ENCODE measurements around the gene PARD3.

PARD3 gene

DNA sequence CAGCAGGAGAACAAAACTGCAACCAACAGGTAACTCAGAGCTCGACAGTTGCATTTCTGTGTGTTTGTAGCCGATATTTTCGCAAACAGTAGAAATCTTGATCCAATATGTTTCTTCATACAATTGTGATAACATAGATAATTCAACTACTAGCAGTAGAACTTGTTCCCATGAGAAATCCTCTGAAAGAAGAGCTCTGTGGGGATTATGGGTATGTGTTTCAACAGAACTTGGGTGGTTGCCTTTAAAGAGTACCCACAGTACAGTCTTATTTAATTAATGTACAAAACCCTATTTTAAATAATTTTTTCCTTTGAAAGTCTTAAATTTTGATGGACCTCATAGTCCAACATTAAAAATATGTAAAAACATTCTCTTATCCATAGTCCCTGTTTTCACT lies 266.1 kb downstream of the PARD3 start:
- Histone ChIP-seq H4K12ac (ENCODE audit: low read depth, low read length) (no peak overlapping the region), H3K79me2 (ENCODE audit: control insufficient read depth, insufficient read depth, low read length, poor library complexity) (peaks cover 1% of the 10 kb centered on the region), H3K4ac (ENCODE audit: low read depth, low read length) (no peak overlapping the region), H3K9ac (ENCODE audit: low read length) (no peak overlapping the region), H4K91ac (ENCODE audit: low read depth, low read length) (no peak overlapping the region), H3K27me3 (ENCODE audit: insufficient read depth, low read length) (no peaks in the 10 kb centered on the region), H3K14ac (ENCODE audit: low read length) (no peak overlapping the region), H3K4me2 (ENCODE audit: low read length) (no peak overlapping the region), H3K4me1 (ENCODE audit: control insufficient read depth in 1 of 2, insufficient read depth in 2 of 2, low read length in 2 of 2) (no peaks in the 10 kb centered on the region), H2BK12ac (ENCODE audit: low read length) (no peak overlapping the region), H3K79me1 (ENCODE audit: low read length) (no peaks in the 10 kb centered on the region), H3K27ac (ENCODE audit: low read depth, low read length) (no peak overlapping the region), H3K9me3 (ENCODE audit: insufficient read depth, low read depth, low read length) (no peaks in the 10 kb centered on the region), H2AFZ (ENCODE audit: insufficient read depth, low read length, poor library complexity) (no peak overlapping the region), H3K23ac (ENCODE audit: low read length) (no peak overlapping the region), H3K36me3 (ENCODE audit: control insufficient read depth in 1 of 2, insufficient read depth in 2 of 2, low read length in 2 of 2) (no peaks in the 10 kb centered on the region), H4K8ac (ENCODE audit: low read depth, low read length) (no peak overlapping the region), H2AK5ac (ENCODE audit: low read length) (no peak overlapping the region), H2BK5ac (ENCODE audit: low read depth, low read length, poor library complexity) (no peak overlapping the region), H3K4me3 (ENCODE audit: low read depth, low read length) (no peak overlapping the region), H2BK120ac (ENCODE audit: insufficient read depth, low read length, poor library complexity) (no peak overlapping the region), H3K18ac (ENCODE audit: low read length) (no peak overlapping the region)
- no peak for DNase-seq
- WGBS (ENCODE audit: extremely low coverage, insufficient coverage, insufficient read length): no CpG with 5 or more reads among the region's 3 CpGs

- no CpG with 5 or more reads among the region's 4 CpGs for WGBS (ENCODE audit: extremely low coverage, insufficient coverage, insufficient read length)
- H3K27ac ChIP-seq (ENCODE audit: low read depth, low read length): no peak overlapping the region
- H3K9ac ChIP-seq (ENCODE audit: low read length): no peak overlapping the region
- H4K91ac ChIP-seq (ENCODE audit: low read depth, low read length): no peak overlapping the region
- H3K79me2 ChIP-seq (ENCODE audit: control insufficient read depth, insufficient read depth, low read length, poor library complexity): peaks cover 1% of the 10 kb centered on the region
- DNase-seq: no peak
- no peaks in the 10 kb centered on the region for H3K4me1 ChIP-seq (ENCODE audit: control insufficient read depth in 1 of 2, insufficient read depth in 2 of 2, low read length in 2 of 2)
- no peaks in the 10 kb centered on the region for H3K9me3 ChIP-seq (ENCODE audit: insufficient read depth, low read depth, low read length)
- no peak overlapping the region for H3K4me2 ChIP-seq (ENCODE audit: low read length)
- no peak overlapping the region for H3K18ac ChIP-seq (ENCODE audit: low read length)
- H2BK5ac ChIP-seq (ENCODE audit: low read depth, low read length, poor library complexity): no peak overlapping the region
- H2AFZ ChIP-seq (ENCODE audit: insufficient read depth, low read length, poor library complexity): no peak overlapping the region
- H4K12ac ChIP-seq (ENCODE audit: low read depth, low read length): no peak overlapping the region
- no peak overlapping the region for H2BK120ac ChIP-seq (ENCODE audit: insufficient read depth, low read length, poor library complexity)
- no peak overlapping the region for H2AK5ac ChIP-seq (ENCODE audit: low read length)
- H4K8ac ChIP-seq (ENCODE audit: low read depth, low read length): no peak overlapping the region
- H3K4ac ChIP-seq (ENCODE audit: low read depth, low read length): no peak overlapping the region
- no peak overlapping the region for H3K14ac ChIP-seq (ENCODE audit: low read length)
- H3K36me3 ChIP-seq (ENCODE audit: control insufficient read depth in 1 of 2, insufficient read depth in 2 of 2, low read length in 2 of 2): no peaks in the 10 kb centered on the region
- H3K79me1 ChIP-seq (ENCODE audit: low read length): no peaks in the 10 kb centered on the region
- H3K23ac ChIP-seq (ENCODE audit: low read length): no peak overlapping the region
- no peak overlapping the region for H3K4me3 ChIP-seq (ENCODE audit: low read depth, low read length)
- H3K27me3 ChIP-seq (ENCODE audit: insufficient read depth, low read length): no peaks in the 10 kb centered on the region
- no peak overlapping the region for H2BK12ac ChIP-seq (ENCODE audit: low read length)
Observed at GRCh38 chr10:34548466-34548865, 266.6 kb downstream of the PARD3 start.

- Histone ChIP-seq H4K8ac (ENCODE audit: low read depth, low read length) (no peak overlapping the region), H4K12ac (ENCODE audit: low read depth, low read length) (no peak overlapping the region), H3K4me2 (ENCODE audit: low read length) (no peak overlapping the region), H3K9me3 (ENCODE audit: insufficient read depth, low read depth, low read length) (no peaks in the 10 kb centered on the region), H2AK5ac (ENCODE audit: low read length) (no peak overlapping the region), H2AFZ (ENCODE audit: insufficient read depth, low read length, poor library complexity) (no peak overlapping the region), H3K14ac (ENCODE audit: low read length) (no peak overlapping the region), H3K79me1 (ENCODE audit: low read length) (no peaks in the 10 kb centered on the region), H3K4ac (ENCODE audit: low read depth, low read length) (no peak overlapping the region), H3K4me1 (ENCODE audit: control insufficient read depth in 1 of 2, insufficient read depth in 2 of 2, low read length in 2 of 2) (no peaks in the 10 kb centered on the region), H3K23ac (ENCODE audit: low read length) (no peak overlapping the region), H3K79me2 (ENCODE audit: control insufficient read depth, insufficient read depth, low read length, poor library complexity) (peaks cover 1% of the 10 kb centered on the region), H2BK12ac (ENCODE audit: low read length) (no peak overlapping the region), H3K18ac (ENCODE audit: low read length) (no peak overlapping the region), H2BK120ac (ENCODE audit: insufficient read depth, low read length, poor library complexity) (no peak overlapping the region), H3K36me3 (ENCODE audit: control insufficient read depth in 1 of 2, insufficient read depth in 2 of 2, low read length in 2 of 2) (no peaks in the 10 kb centered on the region), H2BK5ac (ENCODE audit: low read depth, low read length, poor library complexity) (no peak overlapping the region), H3K9ac (ENCODE audit: low read length) (no peak overlapping the region), H4K91ac (ENCODE audit: low read depth, low read length) (no peak overlapping the region), H3K27me3 (ENCODE audit: insufficient read depth, low read length) (no peaks in the 10 kb centered on the region), H3K4me3 (ENCODE audit: low read depth, low read length) (no peak overlapping the region), H3K27ac (ENCODE audit: low read depth, low read length) (no peak overlapping the region)
- WGBS (ENCODE audit: extremely low coverage, insufficient coverage, insufficient read length): no CpG with 5 or more reads among the region's 2 CpGs
- no peak for DNase-seq
Observed at GRCh38 chr10:34547695-34548094, 267.4 kb downstream of the PARD3 start.

DNA sequence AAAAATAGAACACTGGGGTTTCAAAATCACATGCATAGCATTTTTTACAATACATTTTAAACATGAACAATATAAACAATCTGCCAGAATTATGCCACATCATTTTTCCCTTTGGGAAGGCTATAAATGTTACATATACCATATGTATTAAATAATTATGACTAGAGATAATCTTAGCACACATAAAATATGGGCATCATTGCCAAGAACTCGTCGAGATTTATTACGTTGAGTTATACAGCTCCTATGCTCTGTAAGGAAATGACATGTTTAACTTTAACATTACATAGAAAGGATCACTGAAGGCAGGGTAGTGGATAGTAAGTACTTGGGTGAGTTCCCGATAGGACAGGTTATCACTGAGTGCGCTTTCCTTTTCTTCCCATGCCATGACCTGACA lies 267.8 kb downstream of the PARD3 start:
- Histone ChIP-seq H3K23ac (ENCODE audit: low read length) (no peak overlapping the region), H4K8ac (ENCODE audit: low read depth, low read length) (no peak overlapping the region), H3K14ac (ENCODE audit: low read length) (no peak overlapping the region)

More for the DNA sequence above, 267.8 kb downstream of the PARD3 start:
- Histone ChIP-seq H2BK120ac (ENCODE audit: insufficient read depth, low read length, poor library complexity) (no peak overlapping the region), H2BK5ac (ENCODE audit: low read depth, low read length, poor library complexity) (no peak overlapping the region), H3K27me3 (ENCODE audit: insufficient read depth, low read length) (no peaks in the 10 kb centered on the region), H3K4me2 (ENCODE audit: low read length) (no peak overlapping the region), H3K27ac (ENCODE audit: low read depth, low read length) (no peak overlapping the region), H2BK12ac (ENCODE audit: low read length) (no peak overlapping the region), H4K91ac (ENCODE audit: low read depth, low read length) (no peak overlapping the region), H3K79me1 (ENCODE audit: low read length) (no peaks in the 10 kb centered on the region), H3K4me3 (ENCODE audit: low read depth, low read length) (no peak overlapping the region), H3K9me3 (ENCODE audit: insufficient read depth, low read depth, low read length) (no peaks in the 10 kb centered on the region), H3K4ac (ENCODE audit: low read depth, low read length) (no peak overlapping the region), H2AK5ac (ENCODE audit: low read length) (no peak overlapping the region), H3K36me3 (ENCODE audit: control insufficient read depth in 1 of 2, insufficient read depth in 2 of 2, low read length in 2 of 2) (no peaks in the 10 kb centered on the region), H3K9ac (ENCODE audit: low read length) (no peak overlapping the region), H3K18ac (ENCODE audit: low read length) (no peak overlapping the region), H4K12ac (ENCODE audit: low read depth, low read length) (no peak overlapping the region), H2AFZ (ENCODE audit: insufficient read depth, low read length, poor library complexity) (no peak overlapping the region), H3K4me1 (ENCODE audit: control insufficient read depth in 1 of 2, insufficient read depth in 2 of 2, low read length in 2 of 2) (no peaks in the 10 kb centered on the region), H3K79me2 (ENCODE audit: control insufficient read depth, insufficient read depth, low read length, poor library complexity) (peaks cover 1% of the 10 kb centered on the region)
- no CpG with 5 or more reads among the region's 5 CpGs for WGBS (ENCODE audit: extremely low coverage, insufficient coverage, insufficient read length)
- no peak for DNase-seq

All from trophoblast cell (in vitro differentiated cells and primary cell).